Sigmoid colon (tissue), 3 donors: ENCODE results near the gene PLXND1.

ENCODE experiments used
- POLR2A ChIP-seq, 2 donors: fragments of 450-650 bp; IDR thresholded peaks; one replicate each; pipeline ENCODE4 v1.6.1; 2016; ENCODE audit warnings: antibody characterized with exemption in 2 of 2, mild to moderate bottlenecking in 2 of 2, moderate library complexity in 2 of 2
- TF ChIP-seq, protein P1 (sequence below), 4 experiments: fragments of 450-650 bp in 3 of 4; fragments of 200-600 bp in 1 of 4; IDR thresholded peaks; one replicate each; pipeline ENCODE4 v1.5.1; 2016 to 2019; ENCODE audit warnings: antibody characterized with exemption in 4 of 4, mild to moderate bottlenecking in 3 of 4, moderate library complexity in 2 of 4

DNA sequence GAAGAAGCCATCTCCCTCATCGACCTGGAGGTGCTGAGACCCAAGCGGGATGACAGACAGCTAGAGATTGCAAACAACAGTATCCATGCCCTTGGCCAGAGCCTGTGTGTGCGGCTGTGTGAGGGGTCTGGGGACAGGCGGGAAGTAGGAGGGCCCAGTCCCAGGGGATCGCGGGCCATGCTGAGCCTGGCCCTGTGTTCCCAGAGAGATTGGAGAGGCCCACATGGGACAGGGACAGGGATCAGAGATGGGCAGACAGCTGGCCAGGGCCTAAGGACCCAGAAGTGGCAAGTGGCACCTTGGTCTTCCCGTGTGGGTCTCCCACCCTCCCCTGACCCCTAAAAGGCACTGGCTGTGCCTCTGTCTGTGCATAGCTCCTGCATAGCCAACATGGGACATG lies 89.0 kb downstream of the PLXND1 start:
- TF ChIP-seq, protein P1, sequence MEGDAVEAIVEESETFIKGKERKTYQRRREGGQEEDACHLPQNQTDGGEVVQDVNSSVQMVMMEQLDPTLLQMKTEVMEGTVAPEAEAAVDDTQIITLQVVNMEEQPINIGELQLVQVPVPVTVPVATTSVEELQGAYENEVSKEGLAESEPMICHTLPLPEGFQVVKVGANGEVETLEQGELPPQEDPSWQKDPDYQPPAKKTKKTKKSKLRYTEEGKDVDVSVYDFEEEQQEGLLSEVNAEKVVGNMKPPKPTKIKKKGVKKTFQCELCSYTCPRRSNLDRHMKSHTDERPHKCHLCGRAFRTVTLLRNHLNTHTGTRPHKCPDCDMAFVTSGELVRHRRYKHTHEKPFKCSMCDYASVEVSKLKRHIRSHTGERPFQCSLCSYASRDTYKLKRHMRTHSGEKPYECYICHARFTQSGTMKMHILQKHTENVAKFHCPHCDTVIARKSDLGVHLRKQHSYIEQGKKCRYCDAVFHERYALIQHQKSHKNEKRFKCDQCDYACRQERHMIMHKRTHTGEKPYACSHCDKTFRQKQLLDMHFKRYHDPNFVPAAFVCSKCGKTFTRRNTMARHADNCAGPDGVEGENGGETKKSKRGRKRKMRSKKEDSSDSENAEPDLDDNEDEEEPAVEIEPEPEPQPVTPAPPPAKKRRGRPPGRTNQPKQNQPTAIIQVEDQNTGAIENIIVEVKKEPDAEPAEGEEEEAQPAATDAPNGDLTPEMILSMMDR (IDR thresholded peaks at IDR 0.05) = no peak
- TF ChIP-seq POLR2A (IDR thresholded peaks at IDR 0.05) = no peak
